ENCODE results near the gene MAEA. TPM values are rescaled to one million over a fixed set of nuclear protein-coding genes. Genes with fewer than 3 reads are reported as not detected.

MAEA gene
- polyA plus RNA-seq, 1 donor, result 40.3 TPM

DNA sequence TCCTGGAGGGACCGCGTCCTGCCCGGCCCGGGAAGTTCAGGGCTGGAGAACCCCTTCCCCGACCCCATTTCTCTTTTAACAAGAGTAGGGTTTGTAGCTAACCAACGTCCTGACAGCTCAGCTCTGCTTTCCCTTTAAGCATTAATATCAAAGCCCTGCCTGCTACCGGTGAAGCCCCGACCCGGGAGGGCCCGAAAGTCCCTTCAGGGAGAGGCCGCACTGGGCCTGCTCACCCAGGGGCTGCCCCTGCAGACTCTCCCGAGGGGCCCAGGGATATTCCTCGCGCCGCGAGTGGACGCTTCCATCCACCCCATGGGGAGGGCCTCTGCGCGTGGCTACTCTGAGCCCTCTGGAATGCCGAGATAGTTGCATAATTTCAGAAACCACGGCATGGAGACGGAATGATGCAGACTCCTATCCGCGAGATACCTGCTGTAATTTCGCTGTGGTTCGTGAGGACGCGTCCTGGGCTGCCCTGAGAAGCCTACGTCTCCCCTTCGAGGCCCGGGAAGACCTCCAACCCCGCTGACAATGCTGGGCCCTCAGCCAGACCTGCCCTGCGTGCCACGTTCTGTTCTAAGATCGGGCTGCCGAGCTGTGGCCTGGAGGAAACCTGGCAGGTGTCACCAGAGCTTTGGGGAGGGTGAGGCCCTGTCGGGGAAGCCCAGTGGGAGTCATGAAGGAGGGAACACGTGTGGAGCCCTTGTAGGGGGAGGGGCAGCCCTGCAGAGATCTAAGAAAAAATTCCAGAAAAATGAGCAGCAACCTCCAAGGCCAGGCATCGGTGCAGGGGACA, 39.8 kb upstream of the MAEA start:
- no peak for DNase-seq

DNA sequence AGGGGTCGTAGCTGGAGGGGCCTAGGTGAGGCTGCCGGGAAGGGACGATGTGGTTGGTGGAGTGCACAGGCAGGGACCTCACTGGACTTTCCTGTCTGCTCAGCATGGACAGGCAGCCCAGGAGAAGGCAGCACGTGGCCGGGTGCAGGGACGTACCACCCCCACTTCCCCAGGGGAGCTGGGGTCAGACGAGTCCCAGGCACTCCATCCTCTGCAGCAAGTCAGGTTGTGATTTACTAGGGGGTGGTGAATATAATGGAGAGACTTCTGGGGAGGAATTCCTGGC, 39.2 kb upstream of the MAEA start:
- no peak for DNase-seq

DNA sequence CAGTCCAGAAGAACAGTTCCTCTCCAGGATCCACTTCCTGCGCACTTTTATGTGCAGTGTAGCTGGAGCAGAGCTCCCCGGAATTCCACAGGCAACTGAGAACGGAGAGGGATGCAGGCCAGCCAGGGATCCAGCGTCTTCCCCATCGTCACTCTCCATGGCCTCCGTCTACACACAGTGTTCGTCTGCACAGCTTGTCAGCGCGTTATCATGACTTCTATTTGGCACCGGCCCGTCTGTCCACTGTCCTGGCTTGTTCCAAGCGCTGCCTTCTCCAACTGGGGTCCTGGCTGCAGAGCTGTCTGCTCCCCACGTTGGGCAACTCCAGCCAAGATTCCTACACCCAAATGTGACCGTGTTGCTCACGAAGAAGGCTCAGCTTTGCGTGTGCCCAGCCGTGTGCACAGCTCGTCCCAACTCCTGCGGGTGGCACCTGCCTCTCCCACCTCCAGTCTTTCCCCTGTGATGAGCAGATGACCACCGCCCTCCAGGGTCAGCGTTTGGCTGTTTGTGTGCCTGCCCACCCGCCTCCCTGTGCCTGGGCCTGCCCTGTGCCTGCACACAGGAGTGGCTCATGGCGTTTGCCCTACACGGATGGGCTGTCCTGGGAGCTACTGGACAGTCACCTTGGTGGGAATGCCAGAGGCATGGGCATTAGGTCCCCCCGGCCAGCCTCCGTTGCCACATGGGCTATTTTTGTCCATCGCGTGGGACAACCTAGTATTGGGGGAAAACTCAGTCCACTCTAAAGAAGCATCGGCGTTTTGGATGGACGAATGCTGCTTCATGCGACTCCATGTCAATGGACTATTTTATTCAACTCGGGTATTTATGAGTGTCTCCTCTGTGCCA, 38.5 kb upstream of the MAEA start:
- DNase-seq, result no peak

DNA sequence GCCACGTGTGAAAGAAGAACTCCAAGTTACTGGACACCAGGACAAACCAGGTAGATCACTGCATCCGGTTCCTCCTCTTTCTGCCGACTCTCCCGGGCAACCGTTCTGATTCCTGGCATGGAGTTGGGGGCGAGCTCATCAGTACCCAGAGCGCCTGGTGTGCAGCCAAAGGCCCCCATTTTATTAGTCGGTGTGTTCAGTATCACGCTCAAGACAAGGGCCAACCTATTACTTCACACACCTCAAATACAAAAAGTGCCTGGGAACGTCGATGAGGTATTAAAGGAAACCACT, 38.0 kb upstream of the MAEA start:
- no peak for DNase-seq

DNA sequence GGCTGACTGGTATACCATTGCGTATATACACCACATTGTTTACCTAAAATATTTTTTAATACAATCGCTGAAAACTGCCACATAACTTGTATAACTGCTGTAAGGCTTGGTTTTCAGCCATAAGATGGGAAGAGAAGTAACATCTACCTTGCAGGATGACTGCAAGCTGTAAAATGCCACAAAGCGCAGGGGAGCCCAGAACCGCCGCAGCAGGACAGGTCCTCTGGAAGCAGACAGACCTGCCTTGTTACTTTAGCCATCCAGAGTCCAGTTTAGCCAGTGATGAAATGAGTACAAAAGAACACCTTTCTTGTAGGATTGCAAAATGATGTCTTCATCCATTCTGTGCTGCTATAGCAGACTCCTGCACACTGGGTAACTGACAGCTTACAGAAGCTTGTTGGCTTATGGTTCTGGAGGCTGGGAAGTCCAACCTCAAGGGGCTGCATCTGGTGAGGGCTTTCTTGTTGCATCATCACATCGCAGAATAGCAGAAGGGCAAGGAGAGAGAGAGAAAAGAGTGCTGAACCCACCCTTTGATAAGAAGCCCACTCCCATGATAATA, 36.7 kb upstream of the MAEA start:
- no peak for DNase-seq

DNA sequence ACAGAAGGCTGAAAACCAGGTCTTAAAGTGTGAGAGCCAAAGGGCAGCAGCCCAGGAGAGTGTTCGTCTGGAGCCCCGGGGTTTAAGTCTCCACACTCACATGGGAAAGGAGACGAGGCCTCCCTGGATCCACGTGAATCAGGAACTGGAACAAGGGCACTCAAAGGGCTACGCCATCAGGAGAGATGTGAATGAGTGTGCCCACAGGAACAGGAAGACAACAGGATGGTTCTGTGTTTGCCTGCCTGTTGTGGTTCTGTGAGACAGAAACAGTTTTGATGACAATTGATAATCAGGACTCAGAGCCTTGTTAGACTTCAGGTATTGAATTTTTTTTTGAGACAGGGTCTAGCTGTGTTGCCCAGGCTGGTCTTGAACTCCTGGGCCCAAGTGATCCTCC, 35.9 kb upstream of the MAEA start:
- DNase-seq, result no peak

DNA sequence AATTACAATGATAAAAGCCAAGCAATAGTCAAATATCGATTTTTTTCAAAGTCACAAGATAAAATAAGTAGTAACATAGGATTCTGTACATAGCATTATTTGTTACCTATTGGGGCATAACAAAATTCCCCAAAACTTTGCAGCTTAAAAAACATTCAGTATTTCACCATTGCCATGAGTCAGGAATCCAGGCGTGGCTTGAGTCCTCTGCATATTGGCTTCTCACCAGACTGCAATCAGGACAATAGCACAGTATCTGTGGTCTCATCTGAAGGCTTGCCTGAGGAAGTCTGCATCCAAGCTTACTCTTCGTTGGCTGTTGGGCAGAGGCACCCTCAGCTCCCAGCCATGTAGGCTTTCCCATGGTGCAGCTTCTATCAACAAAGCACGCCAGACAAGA, 34.5 kb upstream of the MAEA start:
- no peak for DNase-seq

DNA sequence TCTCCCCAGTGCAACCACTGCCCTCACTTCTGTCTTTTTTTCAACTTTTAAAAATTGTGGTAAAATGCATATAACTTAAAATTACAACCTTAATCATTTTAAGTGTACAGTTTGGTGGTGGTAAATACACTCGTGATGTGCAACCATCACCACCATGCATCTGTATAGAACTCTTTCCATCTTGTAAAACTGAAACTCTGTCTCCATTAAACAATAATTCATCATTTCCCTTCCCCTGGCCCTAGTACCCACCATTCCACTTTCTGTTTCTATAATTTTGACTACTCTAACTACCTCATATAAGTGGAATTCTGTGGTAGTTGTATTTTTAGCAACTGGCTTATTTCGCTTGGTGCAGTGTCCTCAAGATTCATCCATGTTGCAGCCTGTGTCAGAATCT, 34.0 kb upstream of the MAEA start:
- DNase-seq, result no peak

DNA sequence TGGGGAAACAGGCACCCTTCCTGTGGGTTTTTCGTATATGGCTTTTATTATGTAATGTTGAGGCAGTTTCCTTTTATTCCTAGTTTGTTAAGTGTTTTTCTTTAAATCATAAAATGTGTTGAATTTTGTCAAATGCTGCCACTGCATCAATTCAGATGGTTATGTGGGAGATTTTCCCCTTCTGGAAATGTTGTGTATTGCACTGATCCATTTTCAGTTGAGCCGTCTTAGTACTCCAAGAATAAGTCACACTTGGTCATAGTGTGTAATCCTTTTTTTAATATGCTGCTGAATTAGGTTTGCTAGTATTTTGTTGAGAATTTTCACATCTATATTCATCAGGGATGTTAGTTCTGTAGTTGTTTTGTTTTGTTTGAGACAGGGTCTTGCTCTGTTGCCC, 31.2 kb upstream of the MAEA start:
- DNase-seq, result no peak

DNA sequence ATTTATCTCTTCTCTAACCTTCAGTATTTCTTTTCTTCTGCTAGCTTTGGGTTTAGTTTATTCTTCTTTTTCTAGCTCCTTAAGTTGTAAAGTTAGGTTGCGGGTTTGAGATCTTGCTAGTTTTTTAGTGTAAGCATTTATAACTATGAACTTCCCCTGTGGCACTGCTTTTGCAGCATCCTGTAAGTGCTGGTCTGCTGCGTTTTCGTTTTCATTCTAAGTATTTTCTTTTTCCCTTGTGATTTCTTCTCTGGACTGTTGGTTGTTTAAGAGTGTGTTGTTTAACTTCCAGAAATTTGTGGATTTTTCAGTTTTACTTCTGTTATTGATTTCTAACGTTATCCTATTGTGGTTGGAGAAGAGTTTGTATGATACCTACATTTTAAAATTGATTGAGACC, 29.7 kb upstream of the MAEA start:
- no peak for DNase-seq

DNA sequence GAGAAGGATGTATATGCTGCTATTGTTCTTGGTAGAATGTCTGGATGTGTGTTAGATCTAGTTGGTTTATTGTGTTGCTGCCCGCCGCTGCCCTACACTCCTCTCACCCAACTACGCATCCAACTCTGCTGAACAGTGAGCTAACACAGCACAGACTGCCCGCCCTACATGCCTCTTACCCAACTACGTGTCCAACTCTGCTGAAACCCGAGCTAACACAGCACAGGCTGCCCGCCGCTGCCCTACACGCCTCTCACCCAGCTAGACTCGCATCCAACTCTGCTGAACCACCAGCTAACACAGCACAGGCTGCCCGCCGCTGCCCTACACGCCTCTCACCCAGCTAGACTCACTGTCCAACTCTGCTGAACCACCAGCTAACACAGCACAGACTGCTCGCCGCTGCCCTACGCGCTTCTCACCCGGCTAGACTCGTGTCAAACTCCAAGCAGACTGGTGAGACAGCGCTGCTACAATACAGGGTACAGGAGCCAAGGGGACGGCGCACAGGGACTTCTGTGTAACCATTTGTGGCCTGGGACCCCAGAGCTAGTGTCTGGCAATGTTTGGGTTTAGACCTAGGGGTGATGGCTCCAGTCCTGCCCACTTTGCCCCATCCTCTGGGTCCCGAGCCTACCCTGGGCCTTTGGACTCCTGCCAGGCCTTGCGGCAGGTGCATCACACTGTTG, 29.1 kb upstream of the MAEA start:
- DNase-seq, result no peak

DNA sequence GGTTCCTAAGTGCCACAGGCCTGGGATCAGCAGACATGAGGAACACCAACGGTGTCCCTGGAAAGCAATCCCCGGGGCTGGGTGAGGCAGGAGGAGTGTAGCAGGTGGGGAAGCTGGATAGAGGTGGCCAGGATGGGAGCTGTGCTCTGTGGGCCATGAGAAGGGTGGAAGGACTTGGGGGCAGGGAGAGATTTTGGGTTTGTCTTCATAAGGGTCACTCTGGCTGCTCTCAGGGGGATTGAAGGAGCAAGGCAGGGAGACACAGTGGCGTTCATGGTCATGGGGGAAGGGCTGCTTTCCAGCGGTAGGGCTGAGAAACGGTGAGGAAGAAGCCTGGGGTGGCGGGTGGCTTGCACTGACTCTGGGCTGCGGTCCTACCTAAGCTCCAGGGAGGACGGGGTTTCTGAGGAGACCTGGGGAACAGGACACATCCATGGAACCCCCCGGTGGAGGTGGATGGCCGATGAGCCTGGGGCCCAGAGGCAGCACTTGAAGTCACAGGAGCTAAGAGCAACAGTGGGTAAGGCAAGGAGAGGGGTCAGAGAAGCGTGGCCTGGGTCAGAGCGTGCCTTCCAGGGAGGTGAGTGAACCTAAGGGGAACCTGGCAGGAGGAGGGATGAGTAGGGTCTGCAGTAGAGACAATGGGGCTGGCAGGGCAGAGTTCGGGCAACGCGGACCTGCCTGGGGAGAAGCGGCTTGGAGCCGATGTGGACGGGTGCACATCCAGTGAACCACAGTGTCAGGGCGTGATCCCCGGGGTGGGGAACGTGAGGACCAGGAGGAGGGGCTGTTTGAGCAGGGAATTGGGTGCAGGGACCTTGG, 28.4 kb upstream of the MAEA start:
- no peak for DNase-seq

DNA sequence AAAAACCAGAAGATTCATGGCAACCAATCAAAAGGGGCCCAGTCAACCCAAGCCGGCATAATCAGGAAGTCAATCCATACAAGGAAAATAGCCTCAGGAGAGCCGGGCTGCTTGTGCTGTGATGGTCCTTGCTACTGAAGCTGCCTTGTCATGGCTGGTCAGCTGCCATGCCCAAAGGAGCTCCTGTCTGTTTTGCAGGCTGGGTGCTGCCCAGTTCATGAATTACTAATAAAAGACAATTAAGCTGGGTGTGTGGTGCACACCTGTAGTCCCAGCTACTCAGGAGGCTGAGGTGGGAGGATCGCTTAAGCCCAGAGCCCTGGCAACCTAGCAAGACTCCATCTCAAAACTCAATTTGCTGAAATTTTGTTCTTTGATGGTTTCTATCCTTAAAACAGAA, 24.7 kb upstream of the MAEA start:
- no peak for DNase-seq

DNA sequence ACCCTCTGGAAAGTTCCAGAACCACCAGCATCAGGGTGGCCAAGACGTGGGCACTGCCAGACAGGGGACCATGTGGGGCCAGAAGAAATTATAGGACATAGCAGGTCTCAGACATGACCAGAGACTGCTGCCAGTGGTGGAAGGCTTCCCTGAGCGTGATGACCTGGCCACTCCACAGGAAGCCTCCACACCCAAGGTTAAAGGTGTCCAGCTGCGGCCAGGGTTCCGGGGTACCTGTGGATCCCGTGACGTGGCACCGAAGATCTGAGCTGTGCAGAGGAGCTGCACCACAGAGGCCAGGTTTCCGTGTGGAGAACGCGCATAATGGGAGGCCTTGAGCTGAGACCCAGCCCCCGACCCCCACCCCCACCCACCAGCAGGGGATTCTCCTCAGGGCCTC, 24.3 kb upstream of the MAEA start:
- no peak for DNase-seq

DNA sequence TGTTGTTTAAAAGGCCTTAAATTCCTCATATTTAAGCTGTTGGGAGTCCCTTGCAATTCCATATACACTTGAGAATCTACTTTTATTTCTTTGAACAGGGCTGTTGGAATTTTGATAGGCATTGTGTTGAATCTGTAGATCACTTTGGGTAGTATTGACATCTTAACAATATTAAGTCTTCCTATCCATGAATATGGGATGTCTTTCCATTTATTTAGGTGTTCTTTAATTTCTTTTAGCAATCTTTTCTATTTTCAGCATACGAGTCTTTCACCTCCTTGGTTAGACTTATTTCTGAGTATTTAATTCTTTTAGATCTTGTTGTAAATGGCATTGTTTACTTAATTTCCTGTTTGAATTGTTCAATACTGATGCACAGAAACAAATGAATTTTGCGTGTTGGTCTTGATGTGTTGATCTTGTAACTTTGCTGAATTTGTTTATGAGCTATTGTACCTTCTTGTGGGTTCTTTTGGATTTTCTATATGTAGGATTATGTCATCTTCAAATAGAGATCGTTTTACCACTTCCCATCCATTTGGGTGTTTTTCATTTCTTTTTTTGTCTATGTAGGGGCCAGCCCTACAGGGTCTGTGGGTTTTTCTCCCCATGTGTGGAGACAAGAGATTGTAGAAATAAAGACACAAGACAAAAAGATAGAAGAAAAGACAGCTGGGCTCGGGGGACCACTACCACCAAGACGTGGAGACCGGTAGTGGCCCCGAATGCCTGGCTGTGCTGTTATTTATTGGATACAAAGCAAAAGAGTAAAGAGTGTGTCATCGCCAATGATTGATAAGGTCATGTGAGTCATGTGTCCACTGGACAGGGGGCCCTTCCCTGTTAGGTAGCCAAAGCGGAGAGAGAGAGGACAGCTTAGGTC, 22.6 kb upstream of the MAEA start:
- DNase-seq, result no peak

DNA sequence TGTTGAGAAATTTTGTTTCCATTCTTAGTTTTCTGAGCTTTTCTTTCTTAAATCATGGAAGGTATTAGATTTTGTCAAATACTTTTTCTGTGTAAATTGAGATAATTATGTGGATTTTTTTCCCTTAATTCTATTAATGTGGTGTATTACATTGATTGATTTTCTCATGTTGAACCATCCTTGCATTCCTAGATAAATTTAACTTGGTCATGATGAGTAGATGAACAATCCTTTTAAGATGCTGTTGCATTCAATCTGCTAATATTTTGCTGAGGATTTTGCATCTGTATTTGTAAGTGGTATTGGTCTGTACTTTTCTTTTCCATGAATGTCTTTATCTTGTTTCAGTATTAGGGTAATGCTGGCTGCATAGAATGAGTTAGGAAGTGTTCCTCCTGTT, 20.5 kb upstream of the MAEA start:
- no peak for DNase-seq

DNA sequence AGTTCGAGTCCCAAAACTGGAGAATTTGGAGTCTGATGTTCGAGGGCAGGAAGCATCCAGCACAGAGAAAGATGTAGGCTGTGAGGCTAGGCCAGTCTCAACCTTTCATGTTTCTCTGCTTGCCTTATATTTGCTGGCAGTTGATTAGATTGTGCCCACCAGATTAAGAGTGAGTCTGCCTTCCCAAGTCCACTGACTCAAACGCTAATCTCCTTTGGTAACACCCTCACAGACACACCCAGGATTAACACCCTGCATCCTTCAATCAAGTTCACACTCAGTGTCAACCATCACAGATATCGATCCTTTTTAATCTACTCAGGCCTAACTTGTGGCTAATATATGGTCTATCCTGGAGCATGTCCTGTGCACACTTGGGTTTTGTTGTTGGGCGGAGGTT, 18.0 kb upstream of the MAEA start:
- no peak for DNase-seq

DNA sequence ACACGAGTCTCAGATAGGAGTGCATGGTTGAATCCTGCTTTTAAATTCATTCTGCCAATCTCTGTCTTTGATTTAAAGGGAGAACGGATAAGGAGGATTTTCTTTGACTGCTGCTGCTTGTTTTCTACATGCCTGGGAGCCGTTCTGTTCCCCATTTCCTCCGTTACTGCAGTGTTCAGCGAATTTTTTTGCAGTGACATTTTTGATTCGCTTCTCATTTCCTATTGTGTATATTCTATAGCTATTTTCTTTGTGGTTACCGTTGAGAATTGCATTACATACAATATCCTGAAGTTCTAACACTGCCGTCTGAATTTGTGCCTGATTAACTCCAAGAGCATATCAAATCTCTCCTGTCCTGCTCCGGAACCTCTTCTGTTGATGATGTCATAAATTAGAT, 14.8 kb upstream of the MAEA start:
- no peak for DNase-seq

DNA sequence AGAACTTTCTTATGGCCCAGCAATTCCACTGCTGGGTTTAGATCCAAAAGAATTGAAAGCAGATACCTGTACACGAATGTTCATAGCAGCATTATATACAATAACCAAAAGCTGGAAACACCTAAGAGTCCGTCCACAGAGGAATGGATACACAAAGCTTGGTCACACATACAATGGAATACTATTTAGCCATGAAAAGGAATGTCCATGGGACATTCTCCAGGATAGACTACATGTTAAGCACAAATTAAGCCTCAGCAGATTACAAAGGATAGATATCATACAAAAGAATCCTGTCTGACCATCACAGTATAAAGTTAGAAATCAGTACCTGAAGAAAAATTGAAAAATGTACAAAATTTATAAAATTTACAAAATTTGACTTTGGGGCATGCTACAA, 12.7 kb upstream of the MAEA start:
- DNase-seq, result no peak

DNA sequence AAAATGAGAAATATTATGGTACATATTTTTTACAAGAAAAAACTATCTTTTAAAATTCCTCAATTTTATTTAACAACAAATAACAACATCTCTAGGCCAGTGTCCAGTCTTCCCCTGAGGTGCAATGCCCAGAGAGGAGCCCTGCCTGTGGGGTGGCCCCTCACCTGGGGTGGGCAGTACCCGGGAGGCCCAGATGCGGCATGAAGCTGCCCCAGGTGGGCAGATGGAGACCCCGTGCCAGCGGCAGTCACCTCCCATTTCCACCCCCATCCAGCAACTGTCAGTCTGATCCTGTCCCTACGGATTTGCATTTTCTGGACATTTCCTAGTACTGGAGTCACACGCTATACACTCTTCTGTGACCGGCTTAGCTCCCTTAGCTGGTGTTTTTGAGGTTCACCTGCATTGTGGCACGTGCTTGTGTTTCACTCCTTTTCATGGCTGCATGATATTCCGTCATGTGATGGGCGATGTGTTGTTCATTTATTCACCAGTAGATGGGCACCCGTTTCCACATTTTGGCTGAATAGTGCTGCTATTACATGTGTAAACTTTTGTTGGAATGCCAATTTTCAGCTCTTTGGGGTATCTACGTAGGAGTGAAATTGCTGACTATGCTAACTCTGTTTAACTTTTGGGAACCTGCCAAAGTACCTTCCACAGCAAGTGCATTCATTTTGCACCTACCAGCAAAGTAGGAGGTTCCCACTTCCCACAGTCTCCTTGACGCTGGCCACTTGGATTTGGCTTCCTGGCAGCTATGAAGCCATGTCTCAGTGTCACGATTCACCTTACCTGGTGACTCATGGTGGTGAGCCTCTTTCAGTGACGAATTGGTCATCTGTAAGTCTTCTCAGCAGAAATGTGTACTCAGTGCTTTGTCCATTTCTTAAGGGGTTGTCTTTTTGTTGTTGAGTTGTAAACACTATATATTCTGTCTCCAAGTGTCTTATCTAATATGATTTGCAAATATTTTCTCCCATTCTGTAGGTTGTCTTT, 11.7 kb upstream of the MAEA start:
- DNase-seq, result no peak
